Measurements from ENCODE around the gene ARHGAP22. TPM values are rescaled to one million over a fixed set of nuclear protein-coding genes. Genes with fewer than 3 reads are reported as not detected.
"Not testable (repeated sequence)": the region's sequence is repeated elsewhere in the genome, so short reads cannot be mapped to it uniquely, and the experiment has no call there.

The ARHGAP22 gene, protein sequence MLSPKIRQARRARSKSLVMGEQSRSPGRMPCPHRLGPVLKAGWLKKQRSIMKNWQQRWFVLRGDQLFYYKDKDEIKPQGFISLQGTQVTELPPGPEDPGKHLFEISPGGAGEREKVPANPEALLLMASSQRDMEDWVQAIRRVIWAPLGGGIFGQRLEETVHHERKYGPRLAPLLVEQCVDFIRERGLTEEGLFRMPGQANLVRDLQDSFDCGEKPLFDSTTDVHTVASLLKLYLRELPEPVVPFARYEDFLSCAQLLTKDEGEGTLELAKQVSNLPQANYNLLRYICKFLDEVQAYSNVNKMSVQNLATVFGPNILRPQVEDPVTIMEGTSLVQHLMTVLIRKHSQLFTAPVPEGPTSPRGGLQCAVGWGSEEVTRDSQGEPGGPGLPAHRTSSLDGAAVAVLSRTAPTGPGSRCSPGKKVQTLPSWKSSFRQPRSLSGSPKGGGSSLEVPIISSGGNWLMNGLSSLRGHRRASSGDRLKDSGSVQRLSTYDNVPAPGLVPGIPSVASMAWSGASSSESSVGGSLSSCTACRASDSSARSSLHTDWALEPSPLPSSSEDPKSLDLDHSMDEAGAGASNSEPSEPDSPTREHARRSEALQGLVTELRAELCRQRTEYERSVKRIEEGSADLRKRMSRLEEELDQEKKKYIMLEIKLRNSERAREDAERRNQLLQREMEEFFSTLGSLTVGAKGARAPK
- not detected for total RNA-seq

DNA sequence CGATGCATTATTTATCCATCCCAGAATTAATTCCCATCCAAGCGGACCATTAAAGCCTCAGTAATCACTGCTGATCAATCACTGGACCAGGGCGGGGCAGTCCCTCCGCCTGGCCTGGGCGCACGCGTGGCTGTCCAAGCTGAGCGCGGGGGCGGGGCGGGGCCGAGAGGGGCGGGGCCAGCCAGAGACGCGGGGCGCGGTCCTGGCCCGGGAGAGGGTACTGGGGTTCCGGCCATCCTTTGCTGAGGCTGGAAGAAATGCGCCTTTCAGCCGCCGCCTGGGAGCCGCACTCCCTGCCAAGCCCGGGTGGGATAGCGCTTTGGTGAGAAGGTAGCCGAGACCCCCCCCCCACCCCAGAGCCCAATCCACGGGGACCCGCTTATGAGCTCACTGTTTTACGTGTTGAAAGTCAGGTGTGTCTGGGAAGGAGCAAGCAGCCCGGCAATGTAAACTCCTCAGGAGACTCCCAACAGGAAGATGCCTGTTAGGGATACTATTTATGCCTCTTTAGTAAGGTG is at the start of gene ARHGAP22:
Gene ARHGAP22 (minus strand): TSS at position 83 of the 518 bp plus-strand sequence. CDS start 277 bp downstream, outside the sequence.
- no peak for DNase-seq

DNA sequence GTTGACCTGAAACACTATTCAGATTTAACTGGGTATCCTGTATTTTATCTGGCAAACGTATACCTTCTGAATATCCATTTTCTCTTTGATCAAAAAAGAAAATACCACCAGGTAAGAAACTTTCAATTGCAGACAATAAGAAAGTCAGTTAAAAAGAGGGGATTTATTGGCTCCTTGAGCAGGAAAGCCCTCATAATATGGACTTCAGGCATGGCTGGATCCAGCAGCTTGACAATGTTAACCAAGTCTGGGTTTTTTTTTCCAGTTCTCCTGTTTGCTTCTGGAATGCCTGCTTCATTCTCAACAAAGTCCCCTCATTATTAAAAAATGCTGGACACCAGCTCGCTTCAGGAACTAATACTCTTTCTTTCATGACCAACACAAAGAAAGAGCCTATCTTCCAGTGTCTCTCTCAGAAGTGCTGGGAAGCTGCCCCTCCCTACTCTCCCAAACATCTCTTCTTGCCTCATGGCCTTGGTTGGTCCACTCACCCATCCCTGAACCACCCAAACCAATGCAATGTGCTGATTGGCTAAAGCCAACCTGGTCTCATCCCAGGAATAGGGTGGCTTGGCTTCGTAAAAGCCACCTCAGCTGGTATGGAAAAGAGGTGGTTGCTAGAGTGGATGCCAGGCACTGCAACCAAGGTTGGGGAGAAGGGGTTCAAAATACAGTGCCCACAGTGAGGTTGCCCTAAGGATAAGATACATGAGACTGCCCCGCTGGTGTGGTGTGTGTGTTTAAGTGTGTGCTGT is 49.2 kb upstream of the ARHGAP22 start:
- no peak for DNase-seq

DNA sequence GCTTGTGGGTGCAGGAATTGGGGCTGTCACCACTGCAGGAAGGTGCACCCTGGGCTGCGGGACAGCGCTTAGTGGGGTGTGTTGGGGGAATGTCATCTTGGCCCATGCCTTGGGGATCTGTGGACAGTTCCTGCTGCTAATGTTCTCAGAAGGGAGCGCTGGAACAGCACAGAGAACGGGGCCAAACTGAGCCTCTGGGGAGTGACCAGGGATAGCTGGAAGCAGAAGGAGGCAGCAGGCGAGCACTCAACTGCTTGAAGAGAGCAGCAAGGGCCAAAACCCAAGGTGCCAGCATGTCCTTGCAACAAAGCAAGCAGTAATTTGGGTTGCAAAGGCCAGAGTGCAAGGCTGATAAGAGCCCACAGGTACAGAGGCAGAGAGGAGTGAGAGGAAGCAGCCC is 48.5 kb upstream of the ARHGAP22 start:
- DNase-seq = no peak

DNA sequence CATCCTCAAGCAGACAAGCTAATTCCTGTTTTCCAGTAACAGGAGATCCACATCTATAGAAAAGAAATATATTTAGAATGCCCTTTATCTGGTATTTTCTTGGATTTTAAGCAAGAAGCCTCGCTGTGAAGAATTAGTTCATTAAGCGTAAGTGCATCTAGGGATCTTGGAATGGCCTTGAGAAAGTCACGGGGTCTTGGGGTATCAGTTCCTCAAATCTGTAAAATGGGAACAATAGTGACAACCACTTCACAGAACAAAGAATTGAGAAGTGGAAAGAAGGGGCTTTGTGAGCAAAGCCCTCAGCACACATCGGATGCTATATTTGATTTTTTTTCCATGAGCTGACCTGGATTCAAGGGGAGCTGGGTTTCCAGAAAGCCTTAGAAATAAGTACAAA is 47.5 kb upstream of the ARHGAP22 start:
- DNase-seq = no peak

DNA sequence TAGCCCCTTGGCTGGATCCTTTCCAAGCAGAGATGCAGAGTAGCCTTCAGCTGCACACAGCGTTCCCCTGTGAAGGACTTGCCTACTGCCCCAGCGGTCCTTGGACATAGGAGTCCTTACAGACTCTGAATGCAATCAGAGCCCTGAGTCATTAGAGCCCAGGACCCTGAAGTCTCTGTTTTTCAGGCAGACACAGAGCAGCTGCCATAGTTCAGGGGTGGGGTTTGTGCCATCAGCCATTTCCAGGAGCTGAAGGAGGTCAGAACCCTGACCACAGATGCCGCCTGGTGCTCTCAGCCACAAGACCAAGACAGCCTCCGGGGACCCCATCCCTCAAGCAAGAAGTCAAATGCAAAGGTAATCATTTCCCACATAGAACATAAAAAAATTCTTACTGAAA is 47.0 kb upstream of the ARHGAP22 start:
- no peak for DNase-seq

DNA sequence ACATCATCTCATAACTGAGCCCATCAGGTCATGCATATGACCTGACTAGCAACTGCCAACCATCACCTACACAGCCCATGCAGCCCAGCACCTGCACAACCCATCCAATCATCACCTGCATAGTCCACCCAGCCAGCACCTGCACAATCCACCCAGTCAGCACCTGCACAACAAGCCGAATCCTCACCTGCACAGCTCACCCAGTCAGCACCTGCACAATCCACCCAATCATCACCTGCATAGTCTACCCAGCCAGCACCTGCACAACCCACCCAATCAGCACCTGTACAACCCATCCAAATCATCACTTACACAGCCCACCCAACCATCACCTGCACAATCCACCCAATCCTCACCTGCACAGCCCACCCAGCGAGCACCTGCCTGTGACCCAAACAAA is 46.4 kb upstream of the ARHGAP22 start:
- DNase-seq = no peak

DNA sequence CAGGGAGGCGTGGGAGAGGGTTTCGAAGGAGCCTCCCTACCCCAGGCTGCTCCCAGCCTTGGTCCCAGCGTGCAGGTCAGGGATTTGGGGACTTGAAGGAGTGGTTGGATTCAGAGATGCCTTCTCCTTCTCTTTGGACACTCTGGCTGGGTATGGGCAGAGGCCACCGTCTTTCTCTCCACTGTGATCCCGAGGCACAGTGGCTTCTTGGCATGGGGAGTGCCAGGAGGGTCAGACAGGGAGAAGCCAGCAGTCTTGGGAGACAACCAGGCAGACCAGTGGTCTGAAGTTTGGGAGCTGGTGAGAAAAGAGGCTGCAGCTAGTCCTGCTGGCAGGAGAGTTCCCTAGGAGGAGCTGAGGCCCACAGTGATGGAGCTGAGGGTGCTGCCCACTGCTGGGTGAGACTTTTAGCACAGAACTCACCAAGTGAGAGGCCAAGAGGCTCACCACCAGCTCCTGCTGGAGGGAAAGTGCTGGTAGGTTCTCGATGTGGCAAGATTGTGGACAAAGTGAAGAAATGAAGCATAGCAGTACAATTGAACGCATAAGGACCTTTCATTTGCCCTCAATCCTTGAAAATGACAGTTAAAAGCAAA is 44.6 kb upstream of the ARHGAP22 start:
- no peak for DNase-seq

DNA sequence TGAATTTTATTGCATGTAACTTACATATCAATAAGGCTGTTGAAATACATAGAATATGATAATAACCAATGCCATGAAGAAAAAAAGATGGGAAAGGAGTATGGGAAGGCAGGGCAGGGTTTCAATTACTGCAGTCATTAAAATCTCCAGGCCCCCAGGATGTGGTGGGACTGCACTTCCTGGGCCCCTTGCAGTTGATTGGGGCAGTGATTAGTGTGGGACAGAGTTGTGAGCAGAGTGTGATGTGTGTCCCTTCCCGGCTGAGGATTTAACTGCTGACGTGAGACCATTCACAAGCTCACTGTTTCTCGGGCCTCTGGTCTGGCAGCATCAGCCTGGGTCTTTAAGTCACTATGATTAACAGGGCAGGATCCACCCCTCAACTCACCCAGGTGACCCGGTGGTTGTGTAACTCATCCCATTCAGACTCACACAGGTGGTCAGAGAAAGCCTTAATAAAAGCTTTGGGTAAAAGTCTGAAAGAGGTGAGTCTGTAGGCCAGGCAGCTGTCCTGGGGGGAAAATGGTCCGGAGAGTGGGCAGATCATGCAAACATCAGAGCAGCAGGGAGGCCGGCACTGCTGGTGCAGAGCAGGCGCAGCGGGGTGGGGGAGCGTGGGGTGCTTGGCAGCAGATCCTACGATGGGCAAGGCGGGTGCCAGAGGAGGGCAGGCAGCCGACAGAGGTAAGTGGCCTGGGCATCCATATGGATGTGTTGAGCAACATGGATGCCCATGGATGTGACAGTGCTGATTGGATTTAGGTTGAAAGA is 43.5 kb upstream of the ARHGAP22 start:
- no peak for DNase-seq

DNA sequence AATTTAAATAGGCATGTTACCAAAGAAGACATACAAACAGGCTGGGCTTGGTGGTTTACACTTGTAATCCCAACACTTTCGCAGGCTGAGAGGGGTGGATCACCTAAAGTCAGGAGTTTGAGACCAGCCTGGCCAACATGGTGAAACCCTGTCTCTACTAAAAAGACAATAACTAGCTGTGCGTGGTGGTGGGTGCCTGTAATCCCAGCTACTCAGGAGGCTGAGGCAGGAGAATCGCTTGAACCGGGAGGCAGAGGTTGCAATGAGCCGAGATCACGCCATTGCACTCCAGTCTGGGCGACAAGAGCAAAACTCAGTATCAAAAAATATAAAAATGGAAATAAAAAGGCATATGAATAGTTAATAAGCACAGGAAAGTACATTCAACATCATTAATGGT is 42.2 kb upstream of the ARHGAP22 start:
- DNase-seq = not testable (repeated sequence)

DNA sequence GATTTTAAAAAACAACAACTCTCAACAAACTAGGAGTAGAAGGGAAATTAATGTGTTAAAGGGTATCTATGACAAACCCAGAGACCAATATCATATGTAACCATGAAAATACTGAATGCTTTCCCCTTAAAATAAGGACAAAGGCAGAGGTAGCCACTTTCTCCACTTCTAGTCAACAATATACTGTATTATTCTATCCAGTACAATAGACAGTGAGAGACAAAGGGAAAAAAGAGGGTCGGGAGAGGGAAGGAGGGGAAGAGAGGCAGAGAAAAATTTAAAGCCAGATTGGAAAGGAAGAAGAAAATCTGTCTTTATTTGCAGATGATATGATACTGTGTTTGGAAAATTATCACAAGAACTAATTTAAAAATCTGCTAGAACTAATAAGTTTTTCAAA is 40.7 kb upstream of the ARHGAP22 start:
- no peak for DNase-seq

DNA sequence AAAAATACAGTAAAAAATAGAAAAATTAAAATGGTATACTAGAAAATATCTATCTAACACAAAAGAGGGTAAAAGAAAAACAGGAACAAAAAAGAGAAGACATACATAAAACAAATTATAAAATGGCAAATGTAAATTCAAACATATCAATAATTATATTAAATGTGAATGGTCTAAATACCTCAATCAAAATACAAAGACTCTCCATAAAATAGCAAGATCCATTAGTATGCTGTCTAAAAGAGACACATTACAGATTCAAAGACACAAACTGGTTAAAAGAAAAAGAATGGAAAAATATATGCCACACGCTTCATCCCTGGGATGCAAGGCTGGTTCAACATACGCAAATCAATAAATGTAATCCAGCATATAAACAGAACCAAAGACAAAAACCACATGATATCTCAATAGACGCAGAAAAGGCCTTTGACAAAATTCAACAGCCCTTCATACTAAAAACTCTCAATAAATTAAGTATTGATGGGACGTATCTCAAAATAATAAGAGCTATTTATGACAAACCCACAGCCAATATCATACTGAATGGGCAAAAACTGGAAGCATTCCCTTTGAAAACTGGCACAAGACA is 36.3 kb upstream of the ARHGAP22 start:
- not testable (repeated sequence) for DNase-seq

DNA sequence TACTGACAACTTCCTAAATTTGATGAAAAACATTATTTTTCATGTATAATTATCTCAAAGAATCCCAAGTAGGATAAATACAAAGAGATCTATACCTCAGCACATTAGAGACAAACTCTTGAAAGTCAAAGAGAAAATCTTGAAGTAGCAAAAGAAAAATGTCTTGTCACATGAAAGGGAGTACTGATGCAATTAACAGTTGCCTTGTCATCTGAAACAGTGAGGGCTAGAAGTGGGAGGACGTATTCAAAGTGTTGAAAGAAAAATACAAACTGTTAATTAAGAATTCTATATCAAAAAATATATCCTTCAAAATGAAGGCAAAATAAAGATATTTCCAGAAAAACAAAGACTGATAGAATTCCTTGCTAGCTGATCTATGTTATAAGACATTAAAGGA is 35.5 kb upstream of the ARHGAP22 start:
- DNase-seq = no peak

DNA sequence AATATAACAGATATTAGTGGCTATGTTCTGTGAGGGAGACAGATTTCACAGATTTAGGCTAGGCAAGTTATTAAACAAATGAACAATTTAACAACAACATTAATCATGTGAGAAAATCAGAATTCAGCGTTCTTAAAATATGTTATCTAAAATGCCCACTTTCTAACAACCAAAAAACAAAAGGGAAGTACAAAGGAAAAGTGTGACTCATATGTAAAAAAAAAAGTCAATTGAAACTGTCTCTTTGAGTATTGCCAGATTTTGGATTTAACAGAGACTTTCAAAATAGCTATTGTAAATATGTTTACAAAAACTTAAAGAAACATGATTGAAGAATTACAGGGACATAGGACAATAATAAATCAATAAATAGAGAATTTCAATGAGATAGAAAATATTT is 34.8 kb upstream of the ARHGAP22 start:
- no peak for DNase-seq

DNA sequence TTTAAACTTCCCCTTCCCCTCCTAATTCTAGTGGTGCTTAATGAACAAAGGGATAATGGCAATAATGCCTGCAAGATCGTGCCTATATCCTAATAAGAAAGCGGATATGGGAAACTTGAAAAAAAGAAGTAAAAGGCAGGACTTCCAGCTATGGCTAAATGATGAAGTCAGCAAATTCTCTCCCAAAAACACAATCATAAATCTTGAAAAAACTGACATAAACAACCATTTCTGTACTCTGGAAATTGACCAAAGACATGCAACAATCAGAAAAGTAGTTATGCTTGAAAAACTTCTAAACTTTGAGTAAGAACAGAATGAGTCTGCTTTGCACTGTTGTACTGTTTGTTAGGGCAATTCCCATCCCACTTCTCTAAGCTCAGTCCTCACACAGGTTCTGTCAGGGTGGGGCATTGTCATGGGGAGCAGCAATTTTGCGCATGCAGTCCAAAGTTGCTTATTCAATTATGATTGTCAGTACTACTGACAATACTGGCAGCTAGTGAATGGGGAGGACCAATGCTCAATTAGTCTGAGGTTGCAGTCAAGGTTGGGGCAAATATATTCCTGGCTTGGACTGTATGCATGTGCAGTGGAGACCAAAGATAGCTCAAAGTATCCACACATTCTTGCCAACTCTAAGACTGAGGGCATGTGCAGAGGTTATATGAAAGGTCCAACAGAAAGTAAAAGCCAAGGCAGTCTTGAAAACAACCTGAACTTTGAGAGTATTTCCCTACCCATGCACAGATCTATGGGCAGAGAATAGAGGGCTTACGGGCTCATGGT is 34.1 kb upstream of the ARHGAP22 start:
- DNase-seq = no peak

DNA sequence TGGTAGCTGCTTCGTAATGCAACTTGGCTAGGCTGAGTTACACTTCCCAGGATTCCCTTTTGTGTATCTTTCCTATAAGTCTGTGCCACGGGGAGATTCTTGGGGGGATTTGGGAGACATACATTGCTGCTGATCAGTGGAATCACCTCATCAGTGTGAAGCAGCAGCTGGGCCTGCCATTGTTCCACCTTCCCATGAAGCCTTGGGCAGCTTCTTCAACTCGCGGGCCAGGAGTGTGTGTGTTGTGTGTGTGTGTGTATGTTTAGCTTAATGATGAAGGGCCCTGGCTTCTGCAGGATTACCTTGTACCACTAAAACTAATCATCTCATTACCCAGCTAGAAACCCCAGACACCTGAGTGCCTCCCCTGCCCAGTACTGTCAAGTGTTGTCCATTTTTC is 33.3 kb upstream of the ARHGAP22 start:
- DNase-seq = no peak

DNA sequence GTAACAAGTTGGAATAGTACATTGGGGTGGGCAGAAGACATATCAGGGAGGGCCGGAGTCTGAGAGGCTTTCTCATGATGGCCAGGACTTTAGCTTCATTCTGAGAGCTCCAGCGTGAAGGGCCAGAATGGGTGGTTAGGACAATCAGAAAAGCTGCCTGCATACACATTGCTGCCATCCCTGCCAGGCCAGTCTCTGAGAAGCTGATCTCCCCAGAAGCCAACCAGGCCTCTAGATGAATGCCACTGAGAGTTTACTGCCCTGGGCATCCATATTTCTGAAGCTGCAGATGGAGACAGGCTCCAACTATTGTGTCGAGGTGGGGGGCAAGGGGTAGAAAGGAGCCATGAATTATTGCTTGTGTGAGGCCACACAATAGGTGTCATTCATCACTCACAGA is 32.0 kb upstream of the ARHGAP22 start:
- DNase-seq = no peak

DNA sequence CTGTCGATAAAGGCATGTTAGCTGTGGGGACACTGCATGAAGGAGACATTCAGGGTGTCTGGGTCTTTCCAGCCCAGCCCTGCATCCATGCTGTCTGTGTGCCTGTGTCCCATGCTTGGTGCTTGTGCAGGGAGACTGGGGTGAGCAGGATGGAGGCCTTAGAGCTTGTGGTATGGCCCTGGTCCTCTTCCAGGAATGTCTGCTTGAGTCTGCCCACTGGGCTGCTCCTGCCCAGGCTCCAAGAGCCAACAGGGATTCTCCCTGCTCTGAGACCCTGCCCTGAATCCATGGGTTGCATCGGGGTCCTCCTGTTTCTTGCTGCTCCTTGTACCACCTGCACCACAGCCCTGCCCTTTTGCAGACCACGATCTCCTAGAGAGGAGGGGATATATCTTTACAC is 31.4 kb upstream of the ARHGAP22 start:
- no peak for DNase-seq

DNA sequence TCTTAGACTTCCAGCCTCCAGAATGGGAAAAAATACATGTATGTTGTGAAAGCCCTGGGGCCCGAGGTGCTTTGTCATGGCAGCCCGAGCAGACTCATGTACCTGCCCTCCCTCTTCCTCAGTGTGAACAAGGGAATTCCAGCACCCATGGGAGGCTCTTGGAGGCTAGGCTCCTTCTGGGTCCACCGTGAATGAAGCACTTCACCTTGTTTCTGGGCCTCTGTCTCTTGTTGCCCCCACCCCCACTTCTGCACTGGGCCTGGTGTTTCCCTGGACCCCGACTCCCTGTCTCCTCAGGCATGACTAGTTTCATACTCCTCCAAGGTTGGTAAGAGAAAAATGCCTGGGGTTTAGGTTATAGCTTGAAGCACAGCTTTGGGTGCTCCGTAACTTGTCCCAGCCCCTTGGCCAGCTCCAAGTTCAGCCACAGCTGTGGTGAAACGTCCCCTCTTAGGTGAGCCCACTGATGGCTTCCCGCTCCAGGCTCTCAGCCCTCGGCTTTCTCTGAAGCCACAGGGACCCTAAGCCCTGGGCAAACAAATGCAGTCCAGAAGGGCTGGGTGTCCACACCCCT is 30.2 kb upstream of the ARHGAP22 start:
- no peak for DNase-seq

DNA sequence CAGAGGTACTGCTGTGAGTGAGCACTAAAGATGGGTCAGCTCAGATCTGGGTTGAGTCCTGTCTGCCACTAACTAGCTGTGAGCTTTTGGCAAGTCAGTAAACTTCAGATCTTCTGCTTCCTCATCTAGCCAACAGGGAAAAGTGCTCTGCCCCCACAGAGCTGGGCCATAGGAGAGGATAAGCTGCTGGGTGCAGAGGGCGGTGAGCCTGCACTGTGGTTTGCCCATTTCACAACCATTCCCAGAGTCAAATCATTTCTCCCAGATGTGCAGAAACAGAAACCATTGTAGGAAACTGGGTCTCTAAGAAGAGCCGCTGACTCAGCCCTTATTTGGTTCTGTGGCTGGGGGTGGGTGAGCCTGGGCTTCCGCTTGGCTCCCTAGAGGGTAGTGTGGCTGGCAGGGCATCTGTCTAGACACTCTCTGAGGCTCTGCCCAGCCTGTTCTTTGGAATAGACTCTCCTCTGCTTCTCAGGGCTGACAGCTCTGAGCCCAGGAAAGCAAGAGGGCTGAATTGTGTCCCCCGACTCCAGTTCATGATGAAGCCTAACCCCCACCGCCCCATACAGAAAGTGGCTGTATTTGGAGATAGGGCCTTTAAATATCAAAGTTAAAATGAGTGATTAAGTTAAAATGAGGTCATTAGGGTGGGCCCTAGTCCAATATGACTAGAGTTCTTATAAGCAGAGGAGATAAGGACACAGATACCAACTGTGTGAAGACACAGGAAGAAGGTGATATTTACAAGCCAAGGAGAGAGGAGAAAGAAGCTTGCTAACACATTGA is 29.5 kb upstream of the ARHGAP22 start:
- DNase-seq = no peak
